Measurements from ENCODE around the gene TMEM272. TPM values are rescaled to one million over a fixed set of nuclear protein-coding genes. Genes with fewer than 3 reads are reported as not detected.

The TMEM272 gene
- polyA plus RNA-seq, 4 donors, result 0.22 to 0.35 (median 0.27) TPM

DNA sequence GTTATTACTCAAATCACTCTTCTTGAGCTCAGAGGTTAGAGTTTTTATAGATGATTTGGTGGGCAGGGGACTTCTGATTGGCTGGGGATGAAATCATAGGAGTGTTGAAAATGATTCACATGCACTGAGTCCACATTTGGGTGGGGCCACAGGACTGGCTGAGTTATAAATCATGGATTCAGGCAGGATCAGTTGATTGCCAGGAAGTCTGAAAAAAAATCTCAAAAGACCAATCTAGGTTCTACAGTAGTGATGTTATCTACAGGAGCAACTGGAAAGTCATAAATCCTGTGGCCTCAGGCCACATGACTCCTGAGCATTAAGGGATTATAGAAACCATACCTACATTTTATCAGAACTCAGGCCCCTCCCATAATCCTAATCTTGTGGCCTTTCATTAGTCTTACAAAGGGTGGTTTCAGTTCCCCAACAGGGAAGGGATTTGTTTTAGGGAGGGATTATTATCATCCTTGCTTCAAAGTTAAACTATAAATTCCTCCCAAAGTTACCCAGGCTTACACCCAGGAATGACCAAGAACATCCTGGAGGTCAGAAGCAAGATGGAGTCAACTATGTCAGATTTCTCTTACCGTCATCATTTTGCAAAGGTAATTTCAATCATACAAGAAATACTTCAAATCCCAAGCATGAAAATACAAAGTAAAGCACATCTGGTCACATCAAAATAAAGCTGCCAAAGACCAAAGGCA is 11.2 kb upstream of the TMEM272 start:
- no peak for DNase-seq (ENCODE audit: low read depth in 4 of 4, low spot score in 3 of 4)

DNA sequence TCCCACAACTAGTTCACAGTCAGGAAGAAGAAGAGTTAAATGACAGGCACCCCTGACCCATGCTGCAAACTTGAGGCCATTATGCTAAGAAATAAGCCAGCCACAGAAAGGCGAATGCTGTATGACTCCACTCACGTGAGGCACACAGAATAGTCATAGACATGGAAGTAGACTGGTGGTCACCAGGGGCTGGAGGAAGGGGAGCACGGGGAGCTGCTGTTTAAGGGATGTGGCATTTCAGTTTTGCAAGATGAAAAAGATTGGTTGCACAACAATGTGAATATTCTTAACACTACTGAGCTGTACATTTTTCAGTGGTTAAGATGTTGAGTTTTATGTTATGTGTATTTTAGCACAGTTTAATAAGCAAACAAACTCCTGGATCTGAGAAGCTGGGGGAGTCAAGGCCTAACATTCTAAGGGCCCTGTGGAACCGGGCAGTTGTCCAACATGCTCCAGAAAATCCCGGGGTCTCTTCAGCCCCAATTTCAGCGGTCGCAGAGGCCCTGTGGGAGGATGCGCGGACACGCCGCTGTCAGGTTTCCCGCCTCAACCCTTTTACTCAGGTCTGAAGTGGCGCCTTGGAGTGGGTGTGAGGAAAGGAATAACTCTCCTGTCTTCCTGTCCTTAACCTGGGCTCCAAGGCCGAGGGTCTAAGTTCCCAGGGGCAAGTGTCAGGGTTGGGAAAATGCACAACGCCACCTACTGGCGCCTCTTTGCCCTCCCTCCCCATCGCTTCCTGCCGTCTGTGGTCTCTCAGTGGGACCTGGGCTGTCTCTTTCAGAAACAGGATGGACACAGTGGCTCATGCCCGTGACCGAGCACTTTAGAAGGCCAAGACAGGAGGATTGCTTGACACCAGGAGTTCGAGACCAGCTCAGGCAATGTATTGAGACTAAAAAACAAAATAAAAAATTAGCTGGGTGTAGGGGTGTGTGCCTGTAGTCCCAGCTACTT is 4.4 kb upstream of the TMEM272 start:
- DNase-seq (ENCODE audit: low read depth in 4 of 4, low spot score in 3 of 4), result no peak

- no peak for DNase-seq (ENCODE audit: low read depth in 4 of 4, low spot score in 3 of 4)
Observed at GRCh38 chr13:51848674-51849073, 3.7 kb upstream of the TMEM272 start.

- no peak for DNase-seq (ENCODE audit: low read depth in 4 of 4, low spot score in 3 of 4)
Observed at GRCh38 chr13:51846756-51847155, 1.8 kb upstream of the TMEM272 start.

GRCh38 chr13:51845574-51846318 is 769 bp upstream of the TMEM272 start:
- no peak for DNase-seq (ENCODE audit: low read depth in 4 of 4, low spot score in 3 of 4)

DNA sequence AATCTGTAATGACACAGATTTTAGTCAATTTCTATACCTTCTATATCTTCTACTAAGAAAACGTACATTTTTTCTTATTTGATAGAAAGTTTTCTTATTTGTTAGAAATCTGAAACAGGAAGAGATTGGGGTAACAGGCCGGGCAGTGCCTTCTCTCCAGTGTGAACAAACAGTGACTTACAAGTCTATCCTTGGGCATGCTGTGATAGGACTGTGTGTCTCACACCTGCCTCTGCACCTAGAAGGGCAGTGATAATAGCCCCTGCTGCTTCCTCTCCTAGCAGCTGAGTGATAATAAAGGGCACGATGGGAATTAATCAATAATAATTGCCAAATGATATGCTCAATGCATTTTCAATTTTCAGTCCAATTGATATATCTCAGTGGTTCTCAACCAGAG is 1.4 kb downstream of the TMEM272 start:
- DNase-seq (ENCODE audit: low read depth in 4 of 4, low spot score in 3 of 4), result no peak

DNA sequence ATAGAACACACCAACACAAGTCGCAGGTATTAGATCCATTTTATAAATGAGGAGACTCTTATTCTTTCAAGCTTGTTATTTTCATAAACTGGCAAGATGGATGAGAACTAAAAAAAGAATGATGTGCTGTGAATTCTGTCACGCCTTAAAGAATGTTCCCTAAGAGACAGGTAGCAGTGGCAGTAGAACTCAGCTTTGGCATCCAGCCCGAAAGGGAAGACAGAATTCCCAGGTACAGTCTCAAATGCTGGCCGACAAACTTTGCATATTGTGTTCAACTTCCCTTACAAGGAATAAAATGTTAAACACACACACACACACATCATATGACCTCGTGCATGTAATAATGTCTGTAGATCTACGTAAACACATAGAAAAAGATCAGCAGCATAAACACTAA is 3.2 kb downstream of the TMEM272 start:
- no peak for DNase-seq (ENCODE audit: low read depth in 4 of 4, low spot score in 3 of 4)

DNA sequence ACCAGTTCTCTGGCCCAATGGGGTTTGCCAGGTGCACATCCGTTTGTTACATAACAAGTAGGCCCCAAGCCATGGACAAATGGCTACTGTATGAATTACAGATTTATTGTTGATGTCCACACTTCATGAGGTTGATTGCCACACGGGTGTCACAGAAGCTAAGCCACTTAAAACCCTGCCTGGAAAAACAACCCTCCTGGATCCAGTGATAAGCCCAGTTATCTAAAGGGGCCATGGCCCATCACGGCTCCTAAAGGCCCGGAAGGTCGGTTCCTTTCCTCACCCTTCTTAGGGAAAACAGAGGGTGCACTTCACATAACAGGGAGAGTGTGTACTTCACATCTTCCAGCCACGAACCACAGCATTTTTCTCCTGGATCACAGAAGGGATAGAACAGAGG is 4.1 kb downstream of the TMEM272 start:
- no peak for DNase-seq (ENCODE audit: low read depth in 4 of 4, low spot score in 3 of 4)

GRCh38 chr13:51839711-51840540 is 5.1 kb downstream of the TMEM272 start:
- no peak for DNase-seq (ENCODE audit: low read depth in 4 of 4, low spot score in 3 of 4)

DNA sequence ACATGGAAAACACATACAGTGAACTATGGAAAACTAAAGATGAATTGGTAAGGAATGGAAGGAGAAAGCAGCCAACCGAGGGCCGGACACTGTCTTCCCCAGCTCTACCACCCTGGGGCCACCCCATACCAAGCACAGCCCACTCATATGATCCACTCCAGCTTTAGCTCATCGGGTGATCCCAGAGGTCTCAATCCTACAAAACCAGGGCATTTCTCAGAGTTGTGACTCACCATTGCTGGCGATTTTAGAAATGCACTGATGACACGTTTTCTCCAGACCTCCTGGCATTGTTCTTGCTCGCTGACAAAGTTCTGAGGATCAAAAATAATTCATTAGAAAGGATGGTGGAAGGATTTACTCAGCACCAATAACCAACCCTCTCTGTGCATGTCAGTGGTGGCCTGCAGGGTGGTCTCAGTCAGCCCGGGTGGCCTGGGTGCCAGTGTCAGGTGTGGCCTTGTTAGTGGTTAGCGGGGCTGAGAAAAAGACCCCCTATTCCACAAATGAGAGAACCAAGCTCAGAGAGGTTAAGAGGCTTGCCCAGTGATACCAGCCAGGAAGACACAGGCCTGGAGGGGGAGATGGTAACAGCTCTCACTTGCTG is 6.6 kb downstream of the TMEM272 start:
- no peak for DNase-seq (ENCODE audit: low read depth in 4 of 4, low spot score in 3 of 4)

- no peak for DNase-seq (ENCODE audit: low read depth in 4 of 4, low spot score in 3 of 4)
Observed at GRCh38 chr13:51837016-51837415, 8.0 kb downstream of the TMEM272 start.

DNA sequence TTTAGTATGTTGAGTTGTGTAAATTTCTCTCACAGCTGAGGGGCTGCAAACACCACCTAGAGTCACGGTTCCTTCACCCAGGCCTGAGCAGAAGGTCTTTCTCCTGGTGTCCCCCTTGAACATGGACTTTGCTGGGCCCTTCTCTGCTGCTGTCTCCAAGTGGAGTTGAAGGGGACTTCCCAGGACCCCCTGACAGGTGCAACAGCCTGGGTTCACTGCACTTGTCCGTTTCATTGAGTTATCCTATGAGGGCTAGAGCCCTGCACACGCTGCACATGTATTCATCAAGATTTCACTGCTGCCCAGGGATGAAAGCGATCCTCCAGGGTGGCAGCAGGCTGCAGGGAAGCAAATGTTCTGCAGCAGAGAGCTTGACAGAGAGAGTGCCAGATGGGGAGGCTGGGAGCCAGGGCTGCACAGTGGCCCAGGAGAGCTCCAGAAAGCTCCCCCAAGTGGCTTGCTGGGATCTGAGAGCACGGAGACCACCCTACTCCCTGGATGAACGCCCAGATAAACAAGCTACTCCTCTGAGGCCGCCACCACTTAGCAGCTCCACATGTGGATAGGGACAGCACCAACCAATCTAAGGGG is 10.3 kb downstream of the TMEM272 start:
- no peak for DNase-seq (ENCODE audit: low read depth in 4 of 4, low spot score in 3 of 4)

GRCh38 chr13:51833980-51834379 is 11.0 kb downstream of the TMEM272 start:
- no peak for DNase-seq (ENCODE audit: low read depth in 4 of 4, low spot score in 3 of 4)

- no peak for DNase-seq (ENCODE audit: low read depth in 4 of 4, low spot score in 3 of 4)
Observed at GRCh38 chr13:51832471-51833152, 12.4 kb downstream of the TMEM272 start.

- no peak for DNase-seq (ENCODE audit: low read depth in 4 of 4, low spot score in 3 of 4)
Observed at GRCh38 chr13:51831519-51831918, 13.5 kb downstream of the TMEM272 start.

- no peak for DNase-seq (ENCODE audit: low read depth in 4 of 4, low spot score in 3 of 4)
Observed at GRCh38 chr13:51829568-51829899, 15.4 kb downstream of the TMEM272 start.

- DNase-seq (ENCODE audit: low read depth in 4 of 4, low spot score in 3 of 4), result no peak
Observed at GRCh38 chr13:51828730-51829567, 16.0 kb downstream of the TMEM272 start.

DNA sequence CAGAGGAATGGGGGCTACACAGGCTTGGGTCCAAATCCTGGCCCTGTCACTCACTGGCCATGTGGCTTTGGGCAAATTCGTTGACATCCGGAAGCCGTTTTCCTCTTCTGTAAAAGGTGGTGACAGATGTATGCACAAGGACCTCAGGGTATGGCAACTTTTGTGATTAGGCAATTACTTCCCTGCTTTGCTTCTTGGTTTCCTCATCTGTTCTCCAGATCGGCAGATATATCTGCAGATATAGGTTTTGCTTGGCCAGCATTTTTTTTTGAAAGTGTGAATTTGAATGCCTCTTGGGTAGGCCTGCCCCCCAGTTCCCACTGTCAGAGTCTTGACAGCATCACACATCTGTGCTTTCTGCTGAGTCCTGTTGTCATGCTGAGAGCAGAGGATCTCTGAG is 17.7 kb downstream of the TMEM272 start:
- DNase-seq (ENCODE audit: low read depth in 4 of 4, low spot score in 3 of 4), result no peak

Data from right renal pelvis (tissue), 4 donors.